ENCODE measurements around the gene HACE1. TPM values are rescaled to one million over a fixed set of nuclear protein-coding genes. Genes with fewer than 3 reads are reported as not detected.

Gene HACE1
- total RNA-seq, 2 donors from 2014 or later, result 13.5 to 16.6 TPM

- DNase-seq, result no peak
- no peaks in the 10 kb centered on the region for H3K27me3 ChIP-seq
- no peak for ATAC-seq
- intact Hi-C loops (cut with DNase I), result no loop called here
- no peaks in the 10 kb centered on the region for H3K4me1 ChIP-seq
- no peak for TF ChIP-seq CTCF (IDR thresholded peaks at IDR 0.05)
- TF ChIP-seq POLR2A (IDR thresholded peaks at IDR 0.05), result no peak
- H3K4me3 ChIP-seq, result no peak overlapping the region
- no peaks in the 10 kb centered on the region for H3K9me3 ChIP-seq
- 67 to 74% methylated on average over 5 of the region's 5 CpGs for WGBS, 2 donors
- no peaks in the 10 kb centered on the region for H3K36me3 ChIP-seq (replicated peaks in 1 of 2; ENCODE audit: insufficient read depth in 1 of 2, low read depth in 2 of 2)
- peak overlapping the region in 1 of 4 donors; percentile 35 for H3K27ac ChIP-seq
These were observed 153.7 kb downstream of the HACE1 start for GRCh38 chr6:104705916-104706442.

- WGBS, 2 donors, result 38 to 65% methylated on average over 8 of the region's 8 CpGs
- intact Hi-C loops (cut with DNase I), result no loop called here
- H3K4me1 ChIP-seq, result no peaks in the 10 kb centered on the region
- peak overlapping the region in 1 of 4 donors; percentile 35 for H3K27ac ChIP-seq
- DNase-seq (peak in 2 of 4 donors; percentile 7 to 8), ATAC-seq (no peak)
- no peak overlapping the region for H3K4me3 ChIP-seq
- TF ChIP-seq POLR2A (IDR thresholded peaks at IDR 0.05), result no peak
- TF ChIP-seq CTCF (IDR thresholded peaks at IDR 0.05), result no peak
- no peaks in the 10 kb centered on the region for H3K9me3 ChIP-seq
- no peaks in the 10 kb centered on the region for H3K27me3 ChIP-seq
- H3K36me3 ChIP-seq (replicated peaks in 1 of 2; ENCODE audit: insufficient read depth in 1 of 2, low read depth in 2 of 2), result no peaks in the 10 kb centered on the region
These were observed 154.5 kb downstream of the HACE1 start for GRCh38 chr6:104705095-104705707.

GRCh38 chr6:104704191-104704590 lies 155.5 kb downstream of the HACE1 start:
- Histone ChIP-seq H3K4me1 (no peaks in the 10 kb centered on the region), H3K9me3 (no peaks in the 10 kb centered on the region), H3K27me3 (no peaks in the 10 kb centered on the region), H3K27ac (no peak overlapping the region), H3K36me3 (replicated peaks in 1 of 2; ENCODE audit: insufficient read depth in 1 of 2, low read depth in 2 of 2) (no peaks in the 10 kb centered on the region), H3K4me3 (no peak overlapping the region)
- ATAC-seq (no peak), DNase-seq (no peak)
- intact Hi-C loops (cut with DNase I), result no loop called here
- 66 to 74% methylated on average over 3 of the region's 3 CpGs for WGBS, 2 donors
- no peak for TF ChIP-seq POLR2A (IDR thresholded peaks at IDR 0.05)

GRCh38 chr6:104702126-104702841 lies 157.4 kb downstream of the HACE1 start:
- Histone ChIP-seq H3K4me3 (no peak overlapping the region), H3K4me1 (no peaks in the 10 kb centered on the region), H3K36me3 (replicated peaks in 1 of 2; ENCODE audit: insufficient read depth in 1 of 2, low read depth in 2 of 2) (no peaks in the 10 kb centered on the region), H3K27ac (no peak overlapping the region), H3K27me3 (no peaks in the 10 kb centered on the region), H3K9me3 (no peaks in the 10 kb centered on the region)
- DNase-seq (no peak), ATAC-seq (no peak)
- TF ChIP-seq CTCF (IDR thresholded peaks at IDR 0.05) (no peak), POLR2A (IDR thresholded peaks at IDR 0.05) (no peak)
- intact Hi-C loops (cut with DNase I), result no loop called here
- WGBS, 2 donors, result 31 to 42% methylated on average over 5 of the region's 5 CpGs

GRCh38 chr6:104700371-104701185 lies 159.1 kb downstream of the HACE1 start:
- TF ChIP-seq POLR2A (IDR thresholded peaks at IDR 0.05), result no peak
- TF ChIP-seq CTCF (IDR thresholded peaks at IDR 0.05), result no peak
- Histone ChIP-seq H3K27me3 (no peaks in the 10 kb centered on the region), H3K4me1 (no peaks in the 10 kb centered on the region), H3K27ac (no peak overlapping the region), H3K9me3 (no peaks in the 10 kb centered on the region), H3K4me3 (no peak overlapping the region), H3K36me3 (replicated peaks in 1 of 2; ENCODE audit: insufficient read depth in 1 of 2, low read depth in 2 of 2) (no peaks in the 10 kb centered on the region)
- ATAC-seq (no peak), DNase-seq (no peak)
- intact Hi-C loops (cut with DNase I), result no loop called here
- 49 to 50% methylated on average over 5 of the region's 5 CpGs for WGBS, 2 donors

Data from body of pancreas (tissue), 4 donors.